Esophagus muscularis mucosa (tissue), 4 donors: Measurements from ENCODE around the gene FCHSD1. TPM values are rescaled to one million over a fixed set of nuclear protein-coding genes. Genes with fewer than 3 reads are reported as not detected.

Source experiments
- DNase-seq: peaks from one replicate; pipeline ENCODE4 v3.0.0-alpha.2; 2017; ENCODE audit errors: extremely low spot score
- H3K27ac ChIP-seq, 4 donors: fragments of 200-600 bp; sonication (generic); replicated peaks in 1 of 4; 1 replicate in 3 of 4; 2 replicates in 1 of 4; pipeline ENCODE4 v1.5.1; 2016 to 2019; ENCODE audit warnings: mild to moderate bottlenecking in 1 of 4
- H3K27me3 ChIP-seq, 4 donors: fragments of 200-600 bp; sonication (generic); one replicate each; pipeline versions ENCODE4 v1.5.1 to v1.6.0; 2016 to 2019
- H3K36me3 ChIP-seq, 4 donors: fragments of 200-600 bp; sonication (generic); one replicate each; pipeline ENCODE4 v1.5.1; 2016 to 2019
- H3K4me1 ChIP-seq, 4 donors: fragments of 200-600 bp; sonication (generic); one replicate each; pipeline ENCODE4 v1.5.1; 2016 to 2019
- H3K4me3 ChIP-seq, 4 donors: fragments of 200-600 bp; sonication (generic); 1 replicate in 2 of 4; 2 replicates in 2 of 4; pipeline ENCODE4 v1.5.1; 2016 to 2019; ENCODE audit warnings: mild to moderate bottlenecking in 4 of 4, moderate library complexity in 1 of 4
- H3K9me3 ChIP-seq, 4 donors: fragments of 200-600 bp; sonication (generic); 1 replicate in 3 of 4; 2 replicates in 1 of 4; pipeline ENCODE4 v1.5.1; 2016 to 2019
- CTCF ChIP-seq, 3 experiments: fragments of 200-600 bp in 2 of 3; fragments of 450-650 bp in 1 of 3; sonication (generic) in 2 of 3; IDR thresholded peaks; one replicate each; pipeline ENCODE4 v1.5.1; 2017 to 2019; ENCODE audit warnings: antibody characterized with exemption in 3 of 3, mild to moderate bottlenecking in 2 of 3, moderate library complexity in 1 of 3
- EP300 ChIP-seq: sonication (generic); formaldehyde crosslinking; IDR thresholded peaks from one replicate; pipeline ENCODE4 v1.6.1; 2017; ENCODE audit warnings: antibody characterized with exemption
- POLR2A ChIP-seq: fragments of 450-650 bp; IDR thresholded peaks from one replicate; pipeline ENCODE4 v1.6.1; 2017; ENCODE audit warnings: antibody characterized with exemption, moderate library complexity, mild to moderate bottlenecking, low read depth
- POLR2AphosphoS5 ChIP-seq, 2 donors: sonication (generic); formaldehyde crosslinking; IDR thresholded peaks; one replicate each; pipeline ENCODE4 v1.6.1; 2017; ENCODE audit warnings: antibody characterized with exemption in 2 of 2
- WGBS: methylation state at CpG from one replicate; pipeline ENCODE4 v1.1.5; 2018; 5-methylcytosine and 5-hydroxymethylcytosine counted together
- intact Hi-C: fragments of 100-400 bp; cut with DNase I; formaldehyde crosslinking; loops from one replicate; pipeline ENCODE4 v1.15.1; 2023
- total RNA-seq, 4 donors: library from RNA; depleted of rRNA; stranded (reverse); fragments of >200 nt; gene quantifications; one replicate each; pipeline versions ENCODE4 v1.1.0 to v1.2.1, GENCODE V29; 2016

The FCHSD1 gene
- total RNA-seq, 4 donors from 2014 or later: 10.4 to 21.8 (median 12.9) TPM

GRCh38 chr5:141657404-141657803 is 6.2 kb upstream of the FCHSD1 start:
- TF ChIP-seq POLR2A (no peak), POLR2AphosphoS5 (IDR thresholded peaks at IDR 0.05) (no peak), CTCF (IDR thresholded peaks at IDR 0.05) (no peak), EP300 (no peak)
- H3K27ac ChIP-seq: no peak overlapping the region
- DNase-seq: no peak
- no peaks in the 10 kb centered on the region for H3K4me1 ChIP-seq
- intact Hi-C loops: no loop called here
- WGBS: 92% methylated on average over 1 of the region's 1 CpG
- peaks cover 0 to 79% (median 23%) of the 10 kb centered on the region in 4 donors for H3K36me3 ChIP-seq
- H3K9me3 ChIP-seq: no peaks in the 10 kb centered on the region
- no peak overlapping the region for H3K4me3 ChIP-seq
- H3K27me3 ChIP-seq: no peaks in the 10 kb centered on the region

GRCh38 chr5:141656396-141656795 is 5.2 kb upstream of the FCHSD1 start:
- WGBS: 100% methylated on average over 5 of the region's 9 CpGs
- Histone ChIP-seq H3K4me1 (peaks cover 5 to 6% (median 6%) of the 10 kb centered on the region in 4 donors), H3K36me3 (peaks cover 0 to 69% (median 19%) of the 10 kb centered on the region in 4 donors), H3K4me3 (no peak overlapping the region), H3K9me3 (no peaks in the 10 kb centered on the region), H3K27ac (no peak overlapping the region), H3K27me3 (no peaks in the 10 kb centered on the region)
- TF ChIP-seq POLR2A (no peak), POLR2AphosphoS5 (IDR thresholded peaks at IDR 0.05) (no peak), EP300 (no peak), CTCF (IDR thresholded peaks at IDR 0.05) (no peak)
- DNase-seq: no peak
- intact Hi-C loops: no loop called here

- WGBS: 94% methylated on average over 7 of the region's 7 CpGs
- Histone ChIP-seq H3K27me3 (no peaks in the 10 kb centered on the region), H3K9me3 (no peaks in the 10 kb centered on the region), H3K4me3 (no peak overlapping the region), H3K27ac (no peak overlapping the region), H3K36me3 (peaks cover 0 to 59% (median 19%) of the 10 kb centered on the region in 4 donors), H3K4me1 (peaks cover 14 to 19% (median 16%) of the 10 kb centered on the region in 4 donors)
- intact Hi-C loops: no loop called here
- no peak for TF ChIP-seq CTCF (IDR thresholded peaks at IDR 0.05)
- no peak for DNase-seq
These were observed 3.8 kb upstream of the FCHSD1 start for GRCh38 chr5:141655020-141655419.

- no peak for DNase-seq
- no peak overlapping the region for H3K4me3 ChIP-seq
- H3K36me3 ChIP-seq: peaks cover 0 to 53% (median 19%) of the 10 kb centered on the region in 4 donors
- no peaks in the 10 kb centered on the region for H3K27me3 ChIP-seq
- intact Hi-C loops: no loop called here
- 95% methylated on average over 2 of the region's 2 CpGs for WGBS
- H3K9me3 ChIP-seq: no peaks in the 10 kb centered on the region
- peaks cover 14 to 19% (median 17%) of the 10 kb centered on the region in 4 donors for H3K4me1 ChIP-seq
- no peak for TF ChIP-seq EP300
- TF ChIP-seq CTCF (IDR thresholded peaks at IDR 0.05): no peak
- no peak for TF ChIP-seq POLR2AphosphoS5 (IDR thresholded peaks at IDR 0.05)
- TF ChIP-seq POLR2A: no peak
- no peak overlapping the region for H3K27ac ChIP-seq
These were observed 3.1 kb upstream of the FCHSD1 start for GRCh38 chr5:141654298-141654697.

- Histone ChIP-seq H3K27me3 (no peaks in the 10 kb centered on the region), H3K9me3 (no peaks in the 10 kb centered on the region), H3K4me3 (peak overlapping the region; percentile 72 to 83 (median 78)), H3K4me1 (peaks cover 14 to 19% (median 17%) of the 10 kb centered on the region in 4 donors), H3K27ac (peak overlapping the region; percentile 50 to 67 (median 60)), H3K36me3 (peaks cover 0 to 38% (median 25%) of the 10 kb centered on the region in 4 donors)
- TF ChIP-seq EP300 (no peak), CTCF (IDR thresholded peaks at IDR 0.05) (no peak), POLR2AphosphoS5 (IDR thresholded peaks at IDR 0.05) (no peak), POLR2A (no peak)
- WGBS: 60% methylated on average over 9 of the region's 9 CpGs
- intact Hi-C loops: no loop called here
- DNase-seq: no peak
These were observed 499 bp upstream of the FCHSD1 start for GRCh38 chr5:141651728-141652105.
